Germinal center (tissue), 1 donor: Measurements from ENCODE around the gene ABCB11.
A peak's percentile ranks its signal among the peaks of the same experiment; 100 is the strongest.
"Not testable (repeated sequence)": the region's sequence is repeated elsewhere in the genome, so short reads cannot be mapped to it uniquely, and the experiment has no call there.

Experiments
- DNase-seq: peaks from one replicate; pipeline ENCODE4 v3.0.0; 2012; ENCODE audit warnings: mixed read lengths, low spot score

Gene ABCB11

DNA sequence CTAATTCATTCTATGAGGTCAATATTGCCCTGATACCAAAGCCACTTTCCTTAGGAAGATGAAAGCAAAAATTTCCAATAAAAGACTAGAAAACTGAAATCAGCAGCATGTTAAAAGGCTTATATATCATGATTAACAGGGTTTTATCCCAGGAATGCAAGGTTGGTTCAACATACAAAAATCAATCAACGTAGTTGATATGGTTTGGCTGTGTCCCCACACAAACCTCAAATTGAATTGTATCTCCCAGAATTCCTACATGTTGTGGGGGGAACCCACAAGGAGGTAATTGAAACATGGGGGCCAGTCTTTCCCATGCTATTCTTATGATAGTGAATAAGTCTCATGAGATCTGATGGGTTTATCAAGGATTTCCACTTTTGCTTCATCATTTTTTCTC, 11.7 kb upstream of the ABCB11 start:
- no peak for DNase-seq

DNA sequence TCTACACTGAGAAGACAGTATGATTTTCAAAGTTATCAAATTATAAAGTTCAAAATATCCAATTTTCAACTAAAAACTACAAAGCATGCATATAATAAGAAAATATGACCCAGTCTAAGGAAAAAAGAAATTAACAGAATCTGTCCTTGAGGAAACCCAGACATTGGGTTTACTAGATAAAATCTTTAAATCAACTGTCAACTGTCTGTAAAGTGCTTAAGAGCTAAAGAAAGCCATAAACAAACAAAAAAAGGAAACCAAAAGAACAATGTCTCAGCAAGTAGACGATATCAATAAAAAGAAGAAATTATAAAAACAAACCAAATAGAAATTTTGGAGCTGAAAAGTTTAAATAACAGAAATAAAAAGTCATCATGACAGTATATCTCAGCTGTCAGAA, 10.5 kb upstream of the ABCB11 start:
- DNase-seq: no peak

DNA sequence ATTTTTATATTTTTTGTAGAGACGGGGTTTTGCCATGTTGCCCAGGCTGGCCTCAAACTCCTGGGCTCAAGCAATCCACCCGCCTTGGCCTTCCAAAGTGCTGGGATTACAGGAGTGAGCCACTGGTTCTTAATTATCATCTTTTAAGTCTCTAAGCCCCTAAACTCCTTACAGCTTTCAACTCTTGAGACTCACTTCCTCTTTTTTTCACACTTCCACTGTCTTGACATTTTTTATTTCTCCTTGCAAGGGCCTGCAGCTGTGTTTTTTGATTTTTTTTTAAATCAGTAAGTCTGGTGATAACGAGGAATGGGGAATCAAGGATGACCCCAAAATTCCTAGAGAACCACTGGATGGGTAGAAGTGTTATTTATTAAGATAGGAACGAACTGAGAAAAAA, 8.6 kb upstream of the ABCB11 start:
- DNase-seq: peak; percentile 30

DNA sequence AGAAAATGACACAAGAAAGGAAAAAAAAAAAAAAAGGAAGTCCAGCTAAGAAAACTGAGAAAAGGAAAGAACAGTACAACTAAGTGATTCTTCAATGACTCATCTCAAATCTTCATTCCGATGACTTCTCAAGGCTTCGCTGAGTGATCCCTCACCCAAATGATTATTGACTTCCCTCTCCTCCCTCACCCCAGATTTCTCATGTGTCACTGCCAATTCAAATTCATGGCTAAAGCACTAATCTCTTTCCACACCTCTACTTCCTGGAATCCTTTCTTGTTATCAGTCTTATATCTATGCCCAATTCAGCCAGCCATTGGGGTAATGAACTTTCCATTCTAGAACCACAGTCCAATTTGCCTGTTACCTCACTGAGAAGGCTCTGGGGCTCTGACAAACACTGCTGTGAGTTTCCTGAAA, 7.2 kb upstream of the ABCB11 start:
- no peak for DNase-seq

DNA sequence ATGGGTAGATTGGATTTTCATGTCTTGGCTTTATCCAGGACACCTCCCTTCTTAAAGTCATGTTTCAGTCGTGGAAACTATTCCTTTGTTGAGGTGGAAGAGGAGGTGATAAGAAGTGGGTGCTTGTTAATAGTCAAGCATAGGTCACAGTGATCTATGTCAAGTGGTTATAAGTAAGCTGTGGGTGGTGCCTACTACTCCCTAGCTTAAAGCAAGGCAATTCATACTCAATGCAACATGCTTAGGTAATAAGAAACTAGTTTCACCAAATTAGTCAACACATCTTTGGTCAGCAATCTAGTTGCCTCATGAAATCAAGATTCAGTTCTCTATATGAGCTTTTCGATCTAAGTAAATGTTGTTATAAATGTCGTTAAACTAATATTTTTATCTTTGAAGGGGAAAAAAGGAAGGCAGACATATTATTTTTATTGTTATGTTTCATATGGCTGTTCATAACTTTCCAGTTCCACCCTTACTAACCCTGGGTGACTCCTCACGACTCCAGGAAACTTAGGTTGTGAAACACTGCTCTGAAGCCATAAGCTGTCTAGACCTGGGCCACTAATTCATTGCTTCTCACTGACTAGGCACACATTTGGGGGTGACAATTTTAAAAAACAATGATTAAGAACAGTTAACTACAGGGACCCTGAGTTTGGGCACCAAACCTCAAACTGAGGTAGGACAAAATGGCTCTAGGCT, 5.8 kb upstream of the ABCB11 start:
- DNase-seq: no peak

DNA sequence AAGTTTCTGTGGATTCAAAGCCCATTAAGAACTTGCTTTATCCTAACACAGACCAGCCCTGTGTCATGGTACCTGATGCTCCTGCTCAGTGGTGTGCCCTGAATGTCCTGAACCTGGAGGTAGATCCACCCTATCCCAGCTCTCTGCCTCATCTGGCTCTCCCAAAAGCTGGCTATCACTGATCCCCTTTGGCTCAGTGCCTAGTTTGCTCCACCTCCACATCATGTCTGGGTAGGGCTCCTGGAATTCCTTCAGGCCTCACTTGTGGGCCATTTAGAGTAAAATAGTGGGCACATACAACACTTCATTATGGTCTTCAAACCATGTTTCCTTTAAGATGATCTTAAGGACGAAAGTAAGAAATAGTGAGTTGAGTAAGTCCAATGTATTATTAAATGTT, 4.8 kb upstream of the ABCB11 start:
- no peak for DNase-seq

DNA sequence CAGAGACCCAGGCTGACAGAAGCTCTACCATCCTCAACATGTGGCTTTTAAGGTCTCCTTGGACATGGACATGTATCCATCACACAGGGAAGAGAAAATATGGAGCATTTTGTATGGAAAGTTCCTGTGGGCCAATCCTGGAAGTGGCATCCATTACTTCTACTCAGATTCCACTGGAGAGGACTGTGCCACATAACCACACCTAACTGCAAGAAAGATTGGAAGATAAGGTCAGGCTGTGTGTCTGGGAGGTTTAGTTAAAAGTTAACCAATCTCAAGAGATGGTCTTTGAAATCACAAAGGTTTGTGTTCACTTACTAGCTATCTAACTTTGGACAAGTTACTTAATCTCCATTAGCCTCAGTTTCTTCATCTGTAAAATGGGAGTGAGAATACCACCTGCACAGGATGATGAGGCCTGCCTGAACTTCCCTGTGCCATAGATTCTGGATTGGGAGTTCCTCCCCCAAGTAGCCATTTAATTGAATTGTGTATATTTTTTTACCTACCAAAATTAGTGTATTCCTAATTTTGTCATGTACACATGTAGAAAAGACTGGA, 3.9 kb upstream of the ABCB11 start:
- DNase-seq: no peak

DNA sequence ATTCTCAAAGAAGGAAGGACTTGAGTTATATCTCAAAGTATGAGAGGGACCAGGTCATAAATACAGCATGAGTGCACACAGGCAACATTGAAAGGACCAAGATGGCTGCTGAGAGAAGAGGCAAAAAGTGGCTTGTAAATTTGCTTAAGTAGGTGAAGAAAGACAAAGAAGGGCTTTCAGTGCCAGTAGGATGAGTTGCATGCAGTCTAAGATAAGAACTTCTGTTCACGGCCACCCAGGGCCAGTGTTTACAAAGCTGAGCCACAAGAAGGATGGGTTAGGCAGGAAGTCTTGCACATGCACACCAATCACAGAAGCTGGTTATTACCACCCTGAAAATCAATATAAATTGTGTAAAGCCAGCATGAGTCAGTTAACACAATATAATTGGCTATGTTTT, 3.1 kb upstream of the ABCB11 start:
- DNase-seq: no peak

DNA sequence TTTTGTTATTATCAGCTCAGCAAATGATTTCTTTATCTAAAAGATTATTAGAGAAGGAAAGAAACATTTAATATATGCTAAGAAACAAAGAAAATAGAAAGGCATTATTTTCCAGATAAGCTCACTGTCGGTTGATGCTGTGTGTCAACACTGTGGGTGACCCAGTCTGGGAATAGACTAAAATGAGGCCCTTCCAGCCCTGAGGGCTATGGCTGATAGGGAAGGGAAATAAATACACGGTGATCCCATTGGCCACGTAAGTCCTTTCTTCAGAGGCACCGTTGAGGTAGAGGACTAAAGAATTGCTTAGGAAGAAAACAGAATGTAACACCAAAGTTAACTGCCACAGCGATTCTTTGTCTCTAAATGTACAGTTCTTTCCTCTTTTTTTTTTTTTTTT, 1.8 kb downstream of the ABCB11 start:
- no peak for DNase-seq

DNA sequence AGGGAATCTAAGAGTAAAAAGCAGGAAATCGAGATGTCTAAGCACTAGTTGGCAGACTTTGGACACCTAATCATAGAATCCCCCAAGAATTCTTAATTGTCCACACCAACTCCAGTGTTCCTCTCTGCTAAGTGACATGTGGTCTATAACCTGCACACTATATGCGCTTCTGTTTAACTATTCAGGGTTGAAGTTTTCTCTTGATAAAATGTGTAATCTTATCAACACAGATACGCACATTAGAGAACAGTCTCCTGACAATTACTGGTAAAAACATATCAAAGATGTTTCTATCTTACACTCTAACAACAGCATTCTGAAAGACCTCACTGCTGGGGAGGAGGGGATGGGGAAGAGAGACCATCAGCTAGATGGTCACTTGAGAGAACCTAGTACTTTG, 3.9 kb downstream of the ABCB11 start:
- DNase-seq: no peak

DNA sequence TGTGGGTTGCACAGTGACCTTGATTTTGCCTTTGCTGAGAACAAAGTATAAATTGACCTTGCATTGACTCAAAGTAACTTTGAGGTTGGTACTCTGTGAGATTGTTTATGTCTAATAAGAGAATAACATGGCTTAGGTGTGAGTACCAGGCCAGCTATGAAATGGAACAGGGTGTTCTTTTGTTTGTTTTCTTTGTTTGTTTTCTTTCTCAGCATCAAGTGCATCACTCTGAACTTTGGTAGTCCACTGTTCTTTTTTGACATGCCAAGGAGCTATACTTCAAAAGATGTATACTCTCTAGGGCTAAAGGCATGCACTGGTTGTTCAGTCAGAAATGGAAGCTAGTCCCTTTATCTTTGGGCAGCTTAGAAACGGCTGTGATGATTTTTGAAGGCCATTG, 5.1 kb downstream of the ABCB11 start:
- no peak for DNase-seq

DNA sequence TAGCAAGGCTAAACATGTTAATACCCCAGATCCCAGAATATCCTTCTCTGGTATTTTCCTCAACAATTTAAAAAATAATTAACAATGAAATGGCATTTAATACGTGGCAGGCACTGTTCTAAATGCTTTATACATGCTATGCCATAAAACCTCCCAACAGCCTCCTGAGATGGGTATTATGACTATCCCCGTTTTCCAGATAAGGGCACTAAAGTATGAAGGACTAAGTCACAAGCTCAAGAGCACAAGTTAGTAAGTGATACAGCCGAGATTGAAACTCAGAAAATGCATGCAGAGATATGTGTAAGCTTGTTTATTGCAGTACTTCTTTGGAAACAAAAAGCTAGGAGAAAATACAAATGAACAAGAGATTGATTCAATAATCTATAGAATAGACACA, 8.0 kb downstream of the ABCB11 start:
- no peak for DNase-seq

DNA sequence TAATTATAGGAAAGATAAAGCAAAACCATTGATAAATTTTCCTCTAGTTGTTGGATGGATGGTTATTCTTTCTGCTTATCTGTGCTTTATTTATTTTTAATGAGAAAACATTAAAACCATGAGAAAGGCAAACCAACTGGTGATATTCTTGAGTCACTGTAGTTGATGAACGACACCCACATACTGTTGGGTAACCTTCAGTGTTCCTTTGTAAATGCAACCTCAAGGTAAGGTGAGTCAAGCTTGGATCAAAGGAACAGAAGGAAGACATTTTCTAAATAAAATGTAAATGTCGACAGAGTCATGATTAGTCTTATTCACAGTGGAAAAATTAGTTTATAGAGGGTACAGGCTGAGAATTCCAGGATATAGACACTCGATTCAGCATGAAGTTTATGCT, 12.7 kb downstream of the ABCB11 start:
- no peak for DNase-seq

DNA sequence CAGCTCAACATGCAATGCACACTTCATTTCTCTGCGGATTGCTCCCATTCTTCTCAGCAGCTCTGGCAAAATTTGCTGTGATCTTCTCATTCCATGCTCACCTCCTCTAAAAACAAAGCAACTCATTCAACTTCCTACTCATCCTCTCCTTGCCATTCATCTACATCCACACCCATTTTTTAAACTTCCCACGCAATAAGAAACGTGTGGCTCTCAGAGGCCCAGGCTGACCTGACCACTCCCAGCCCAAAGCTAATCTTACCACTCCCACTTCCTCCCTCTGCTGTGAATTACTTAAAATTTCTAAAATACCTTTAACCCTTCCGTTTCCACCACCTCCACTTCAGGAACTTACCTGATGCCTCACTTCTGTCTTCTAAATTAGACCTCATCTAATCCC, 15.2 kb downstream of the ABCB11 start:
- no peak for DNase-seq

DNA sequence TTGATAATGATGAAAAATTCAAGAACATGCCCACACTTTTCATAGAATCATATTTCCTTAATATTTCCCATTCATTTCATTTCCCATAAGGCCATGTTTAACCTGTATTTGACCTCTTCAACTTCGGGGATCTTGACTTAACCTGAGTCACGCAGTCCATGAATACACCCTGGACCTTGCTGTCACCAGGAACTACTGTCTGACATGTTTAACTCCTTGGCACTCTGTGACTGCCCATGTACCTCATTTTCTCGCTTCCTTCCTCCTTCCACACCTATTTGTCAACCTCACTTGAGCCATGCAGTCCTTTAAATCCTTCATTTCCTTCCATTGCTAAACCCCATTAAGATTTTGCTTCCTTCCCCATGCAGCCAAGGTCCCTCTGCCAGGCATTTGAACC, 16.3 kb downstream of the ABCB11 start:
- DNase-seq: no peak

DNA sequence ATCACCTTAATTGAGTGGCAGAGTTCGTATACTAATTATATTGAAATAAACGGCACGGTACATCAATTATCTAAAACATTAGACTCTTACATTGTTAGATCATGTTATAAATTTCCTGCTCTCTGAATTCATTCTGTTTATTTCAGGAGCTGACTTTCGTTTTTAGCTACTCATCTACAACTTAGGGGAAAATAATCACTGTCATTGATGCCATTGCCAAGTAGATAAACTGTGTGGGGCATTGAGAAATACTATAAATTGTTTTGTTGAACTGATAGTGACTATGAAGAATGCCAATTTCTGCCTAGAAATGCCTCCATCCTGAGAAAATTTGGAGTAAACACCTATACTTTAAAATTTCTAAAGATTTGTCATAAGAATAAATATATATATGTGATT, 17.5 kb downstream of the ABCB11 start:
- DNase-seq: no peak

DNA sequence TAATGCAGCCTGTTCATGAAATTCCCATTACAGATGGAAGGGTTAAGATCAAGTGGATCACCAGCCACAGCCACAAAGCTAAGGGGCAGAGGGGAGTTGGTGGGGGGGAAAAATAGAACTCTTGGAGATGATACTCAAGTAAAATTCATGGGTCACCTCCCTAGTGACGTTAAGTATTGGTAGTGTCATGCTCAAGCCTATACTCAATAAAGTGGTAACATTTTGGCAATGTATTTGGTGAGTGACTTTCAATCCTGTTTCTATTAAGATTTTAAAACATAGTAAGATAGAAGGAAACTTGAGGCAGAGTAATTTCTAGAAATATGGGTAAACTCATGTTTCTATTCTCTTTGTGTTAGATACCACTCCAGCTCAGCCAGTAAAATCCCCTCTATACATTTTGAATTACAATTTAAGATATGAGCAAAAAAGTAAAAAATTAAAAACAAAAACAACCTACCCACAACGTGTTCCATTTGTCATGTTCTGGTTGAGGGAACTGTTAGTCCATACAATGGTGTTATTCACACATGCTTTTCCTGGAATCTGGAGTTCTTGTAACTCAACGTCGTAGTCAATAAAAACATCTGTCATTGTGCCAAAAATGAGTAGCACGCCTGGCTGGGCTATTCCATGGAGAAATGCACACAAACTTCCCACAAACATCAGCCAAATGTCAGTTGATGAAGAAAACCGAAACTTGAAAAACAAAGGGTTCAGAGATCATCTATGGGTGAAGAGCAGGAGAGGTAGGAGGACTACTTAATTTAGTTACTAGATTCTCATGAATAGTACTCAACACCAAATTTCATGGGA, 18.1 kb downstream of the ABCB11 start:
- DNase-seq: no peak

DNA sequence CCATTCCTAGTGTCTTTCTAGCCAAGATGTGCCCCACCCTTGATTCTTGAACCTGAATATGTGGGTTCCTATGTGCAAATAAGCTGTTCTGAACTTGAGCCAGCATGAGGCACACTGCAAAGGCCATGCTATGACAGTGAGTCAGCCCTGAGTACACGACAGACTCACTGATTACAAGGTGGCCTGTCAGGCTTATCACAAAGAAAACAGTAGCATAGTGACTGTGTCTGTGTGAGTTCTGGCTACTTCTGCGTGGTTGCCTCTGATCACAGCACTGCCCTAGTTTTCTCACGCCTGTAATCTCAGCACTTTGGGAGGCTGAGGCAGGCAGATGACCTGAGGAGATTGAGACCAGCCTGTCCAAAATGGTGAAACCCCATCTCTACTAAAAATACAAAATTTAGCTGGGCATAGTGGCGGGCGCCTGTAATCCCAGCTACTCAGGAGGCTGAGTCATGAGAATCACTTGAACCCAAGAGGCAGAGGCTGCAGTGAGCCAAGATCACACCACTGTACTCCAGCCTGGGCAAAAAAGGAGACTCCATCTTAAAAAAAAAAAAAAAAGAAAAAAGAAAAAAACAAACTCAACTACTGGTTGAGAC, 18.8 kb downstream of the ABCB11 start:
- DNase-seq: not testable (repeated sequence)

DNA sequence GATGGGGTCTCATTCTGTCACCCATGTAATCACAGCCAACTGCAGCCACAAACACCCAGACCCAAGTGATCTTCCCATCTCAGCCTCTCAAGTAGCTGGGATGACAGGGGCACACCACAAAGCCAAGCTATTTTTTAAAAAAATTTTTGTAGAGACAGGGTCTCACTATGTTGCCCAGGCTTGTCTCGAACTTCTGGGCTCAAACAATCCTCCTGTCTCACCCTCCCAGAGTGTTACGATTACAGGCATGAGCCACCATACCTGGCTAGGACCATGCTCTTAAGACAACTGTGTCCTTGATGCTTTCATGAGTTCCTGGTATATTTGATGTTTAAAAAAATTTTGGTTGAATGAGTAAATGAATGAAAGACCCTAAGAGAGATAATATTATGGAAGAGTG, 19.4 kb downstream of the ABCB11 start:
- no peak for DNase-seq

DNA sequence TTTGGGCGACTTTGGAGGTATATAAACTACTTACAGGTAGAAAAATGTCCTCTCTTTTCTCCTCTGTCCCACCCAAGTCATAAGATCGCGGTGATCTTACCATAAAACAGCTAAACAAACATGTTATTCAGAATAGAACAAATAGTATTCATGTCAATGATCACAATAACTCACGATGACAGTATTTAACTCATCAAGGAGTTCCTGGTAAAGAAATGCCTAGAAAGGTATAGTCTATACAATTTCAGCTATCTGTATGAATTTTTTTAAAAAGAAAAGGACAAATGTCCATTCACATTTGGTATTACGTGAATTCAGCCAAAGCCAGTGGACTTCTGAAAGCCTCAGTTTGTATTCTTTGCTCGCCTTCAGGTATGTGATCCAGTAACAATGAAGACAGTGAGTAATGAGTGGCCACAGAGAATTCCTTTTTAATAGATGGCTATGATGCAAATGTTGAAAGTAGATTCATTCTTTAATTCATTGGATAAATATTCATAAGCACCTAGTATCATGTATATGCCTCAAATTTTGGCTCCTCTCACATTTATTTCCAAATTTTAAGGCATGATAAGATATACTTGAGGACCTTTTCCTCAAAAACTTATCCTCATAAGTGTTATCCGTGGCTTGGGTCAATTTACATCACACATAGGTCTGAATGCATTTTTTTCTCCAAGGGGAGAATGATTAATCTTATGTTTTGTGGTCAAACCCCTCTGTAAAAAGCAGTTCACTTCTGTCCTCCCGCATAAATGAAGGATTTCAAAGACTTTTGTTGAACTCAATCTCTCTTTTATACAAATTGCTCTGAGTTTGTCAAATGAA, 20.3 kb downstream of the ABCB11 start:
- no peak for DNase-seq

DNA sequence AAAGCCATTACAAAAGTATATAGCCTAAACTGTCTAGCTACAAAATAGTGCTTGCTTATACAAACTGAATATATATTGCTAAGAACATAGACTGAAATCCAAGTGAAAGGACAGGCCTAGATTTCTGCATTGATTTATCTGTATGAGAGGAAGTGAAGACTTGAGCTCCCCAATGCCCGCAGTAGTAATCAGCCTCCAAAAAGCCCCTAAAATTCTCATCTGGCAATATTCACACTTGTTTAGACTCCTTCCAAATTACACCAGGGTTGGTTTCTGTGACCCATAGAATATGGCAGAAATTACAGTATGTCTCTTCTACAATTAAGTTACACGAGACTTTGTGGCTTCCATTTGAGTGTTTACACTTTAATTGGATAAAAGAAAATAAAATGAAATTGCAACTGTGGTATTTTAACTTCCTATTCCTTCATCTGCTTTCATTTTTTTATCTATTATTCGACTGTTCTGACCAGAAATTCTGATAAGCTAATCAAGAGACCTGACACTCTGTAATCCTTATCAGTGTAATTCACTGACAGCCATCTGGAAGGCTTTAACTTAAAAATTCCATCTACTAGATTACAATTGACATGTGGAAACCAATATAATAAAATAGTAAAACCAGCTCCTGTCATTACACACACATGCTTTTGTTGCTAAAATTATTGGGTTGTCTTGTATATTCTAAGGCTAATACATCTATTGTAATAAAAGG, 21.1 kb downstream of the ABCB11 start:
- DNase-seq: no peak

DNA sequence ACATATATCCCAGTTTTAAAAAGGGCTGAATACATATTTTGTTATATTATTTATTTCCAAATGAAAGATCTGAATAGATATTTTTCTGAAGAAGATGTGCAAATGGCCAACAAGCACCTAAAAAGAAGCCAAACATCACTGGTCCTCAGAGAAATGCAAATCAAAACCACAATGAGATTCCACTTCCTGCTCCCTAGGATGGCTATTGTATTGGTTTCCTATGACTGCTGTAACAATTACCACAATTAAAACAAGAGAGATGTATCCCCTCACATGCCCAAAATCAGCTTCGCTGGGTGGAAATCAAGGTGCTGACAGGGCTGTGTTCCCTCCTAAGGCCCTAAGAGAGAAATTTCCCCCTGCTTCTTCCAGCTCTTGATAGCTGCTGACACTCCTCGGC, 23.2 kb downstream of the ABCB11 start:
- DNase-seq: no peak
